Choroid plexus epithelial cell (primary cell): Measurements from ENCODE around the gene C1orf159.

Experiments used
- DNase-seq: peaks from one replicate; pipeline ENCODE4 v3.0.0-alpha.2; 2010; ENCODE audit warnings: low read depth
- H3K4me3 ChIP-seq: 2 replicates; pipeline ENCODE4 v1.5.1; 2011; ENCODE audit warnings: low read depth, mild to moderate bottlenecking, control low read depth, low read length, moderate library complexity
- CTCF ChIP-seq: conservative IDR thresholded peaks from 2 replicates; pipeline ENCODE4 v1.5.1; 2011; ENCODE audit warnings: low read depth, mild to moderate bottlenecking, control low read depth, inconsistent platforms, low read length, moderate library complexity

The C1orf159 gene

GRCh38 chr1:1161683-1162079 lies 45.8 kb upstream of the C1orf159 start:
- no peak for DNase-seq
- no peak overlapping the region for H3K4me3 ChIP-seq
- TF ChIP-seq CTCF = no peak

- no peak for TF ChIP-seq CTCF
Observed at GRCh38 chr1:1161078-1161682, 45.3 kb upstream of the C1orf159 start.

GRCh38 chr1:1160281-1160930 lies 44.5 kb upstream of the C1orf159 start:
- no peak overlapping the region for H3K4me3 ChIP-seq

More at GRCh38 chr1:1161078-1161682, 45.3 kb upstream of the C1orf159 start:
- no peak overlapping the region for H3K4me3 ChIP-seq
- DNase-seq = no peak

GRCh38 chr1:1157914-1158710 lies 42.2 kb upstream of the C1orf159 start:
- peak overlapping the region; percentile 59 for H3K4me3 ChIP-seq
- TF ChIP-seq CTCF = no peak
- DNase-seq = peak; percentile 16

More at GRCh38 chr1:1160281-1160930, 44.5 kb upstream of the C1orf159 start:
- no peak for TF ChIP-seq CTCF
- DNase-seq = no peak

- peak overlapping the region; percentile 59 for H3K4me3 ChIP-seq
- TF ChIP-seq CTCF = no peak
- DNase-seq = peak; percentile 88
Observed at GRCh38 chr1:1157426-1157913, 41.6 kb upstream of the C1orf159 start.

GRCh38 chr1:1157033-1157365 lies 41.1 kb upstream of the C1orf159 start:
- no peak overlapping the region for H3K4me3 ChIP-seq
- no peak for TF ChIP-seq CTCF
- DNase-seq = no peak
